Pulmonary artery endothelial cell (primary cell): Measurements from ENCODE around the gene CLDND1. TPM values are rescaled to one million over a fixed set of nuclear protein-coding genes. Genes with fewer than 3 reads are reported as not detected.

ENCODE experiments used
- DNase-seq: peaks from one replicate; pipeline ENCODE4 v3.0.0-alpha.2; 2011; ENCODE audit warnings: low read depth, low spot score
- total RNA-seq: library from RNA; depleted of rRNA; stranded (reverse); fragments of >200 nt; gene quantifications from 2 replicates; pipeline ENCODE4 v1.2.3, GENCODE V29; 2014

CLDND1 gene
- total RNA-seq, 1 donor from 2014 or later, result 93.3 TPM

GRCh38 chr3:98551754-98552153, 29.1 kb upstream of the CLDND1 start:
- no peak for DNase-seq

GRCh38 chr3:98551236-98551635, 28.5 kb upstream of the CLDND1 start:
- DNase-seq, result no peak

GRCh38 chr3:98550833-98551232, 28.1 kb upstream of the CLDND1 start:
- no peak for DNase-seq

GRCh38 chr3:98548544-98548943, 25.8 kb upstream of the CLDND1 start:
- no peak for DNase-seq

- no peak for DNase-seq
Observed at GRCh38 chr3:98545940-98546339, 23.2 kb upstream of the CLDND1 start.

- DNase-seq, result no peak
Observed at GRCh38 chr3:98542623-98543022, 19.9 kb upstream of the CLDND1 start.

GRCh38 chr3:98541695-98542094, 19.0 kb upstream of the CLDND1 start:
- no peak for DNase-seq

GRCh38 chr3:98540346-98540745, 17.6 kb upstream of the CLDND1 start:
- no peak for DNase-seq

GRCh38 chr3:98536456-98537017, 13.8 kb upstream of the CLDND1 start:
- no peak for DNase-seq

GRCh38 chr3:98534734-98535133, 12.0 kb upstream of the CLDND1 start:
- DNase-seq, result no peak

- DNase-seq, result no peak
Observed at GRCh38 chr3:98534168-98534567, 11.5 kb upstream of the CLDND1 start.

GRCh38 chr3:98532709-98533571, 10.2 kb upstream of the CLDND1 start:
- no peak for DNase-seq

GRCh38 chr3:98532275-98532637, 9.6 kb upstream of the CLDND1 start:
- no peak for DNase-seq

GRCh38 chr3:98531622-98532274, 9.0 kb upstream of the CLDND1 start, which contains the start of gene GPR15:
TSS of gene GPR15 (plus strand) at chr3:98531978. CDS start at chr3:98532034, 56 bp downstream.
- no peak for DNase-seq

GRCh38 chr3:98530676-98531075, 8.0 kb upstream of the CLDND1 start:
- no peak for DNase-seq

- no peak for DNase-seq
Observed at GRCh38 chr3:98529856-98530459, 7.3 kb upstream of the CLDND1 start.

GRCh38 chr3:98528474-98529346, 6.0 kb upstream of the CLDND1 start:
- DNase-seq, result no peak

- DNase-seq, result no peak
Observed at GRCh38 chr3:98525494-98525893, 2.8 kb upstream of the CLDND1 start.

GRCh38 chr3:98521897-98522543, 682 bp downstream of the CLDND1 start:
- DNase-seq, result peak; percentile 10

GRCh38 chr3:98519351-98519750, 3.4 kb downstream of the CLDND1 start:
- DNase-seq, result no peak

GRCh38 chr3:98518816-98519215, 3.9 kb downstream of the CLDND1 start:
- DNase-seq, result no peak
